K562 (cell line): ENCODE data around the gene ACY1. TPM values are rescaled to one million over a fixed set of nuclear protein-coding genes. Genes with fewer than 3 reads are reported as not detected.

Source experiments
- CAMTA2 ChIP-seq: fragments of 250-450 bp; sonication (Bioruptor Pico); conservative IDR thresholded peaks from 2 replicates; pipeline ENCODE4 v1.5.1; 2022
- CREB1 ChIP-seq, 2 experiments: sonication (generic) in 1 of 2; formaldehyde crosslinking in 1 of 2; IDR thresholded peaks; 2 replicates each; pipeline versions ENCODE4 v1.6.1 to v1.8.0; 2012 to 2022; ENCODE audit warnings: inconsistent platforms in 1 of 2, mild to moderate bottlenecking in 1 of 2, missing genetic modification reagents in 1 of 2, moderate library complexity in 1 of 2
- CREM ChIP-seq: IDR thresholded peaks from 2 replicates; pipeline ENCODE4 v1.6.1; 2014; ENCODE audit warnings: antibody characterized with exemption, low read depth
- CTCF ChIP-seq, 3 experiments: IDR thresholded peaks in 2 of 3; conservative IDR thresholded peaks in 1 of 3; 2 replicates each; pipeline ENCODE4 v1.5.1; 2011 to 2012; ENCODE audit warnings: low read length in 3 of 3, mild to moderate bottlenecking in 3 of 3, control low read depth in 2 of 3, improper control_type of control experiment in 1 of 3, inconsistent platforms in 1 of 3, low read depth in 1 of 3, mixed read lengths in 1 of 3, moderate library complexity in 1 of 3; ENCODE audit not compliant: insufficient read depth in 2 of 3
- CUX1 ChIP-seq: fragments of 200-800 bp; sonication (Bioruptor generic); IDR thresholded peaks from 2 replicates; pipeline ENCODE4 v1.6.1; 2016; ENCODE audit warnings: missing genetic modification characterization, missing compliant biosample characterization
- ETS1 ChIP-seq: conservative IDR thresholded peaks from 2 replicates; pipeline ENCODE4 v1.6.1; 2011; ENCODE audit warnings: low read depth, mild to moderate bottlenecking, low read length; ENCODE audit not compliant: control insufficient read depth
- HDAC1 ChIP-seq, 2 experiments: fragments of 450-650 bp; IDR thresholded peaks; 2 replicates each; pipeline ENCODE4 v1.6.1; 2016 to 2017; ENCODE audit warnings: inconsistent platforms in 1 of 2, mild to moderate bottlenecking in 1 of 2, moderate library complexity in 1 of 2
- HLTF ChIP-seq: fragments of 450-650 bp; IDR thresholded peaks from 2 replicates; pipeline ENCODE4 v1.6.1; 2016
- IRF2 ChIP-seq: sonication (generic); formaldehyde crosslinking; IDR thresholded peaks from 2 replicates; pipeline ENCODE4 v1.8.1; 2022; ENCODE audit warnings: mild to moderate bottlenecking, missing genetic modification reagents
- KAT2B ChIP-seq: IDR thresholded peaks from one replicate; pipeline ENCODE4 v1.6.1; 2012; ENCODE audit warnings: low read depth, mild to moderate bottlenecking, control low read depth, inconsistent platforms, low read length, moderate library complexity
- NFE2L1 ChIP-seq: fragments of 450-650 bp; IDR thresholded peaks from 2 replicates; pipeline ENCODE4 v1.6.1; 2016; ENCODE audit warnings: missing genetic modification characterization, low read depth, mild to moderate bottlenecking, missing compliant biosample characterization, moderate library complexity, borderline replicate concordance
- PHF20 ChIP-seq: fragments of 450-650 bp; IDR thresholded peaks from 2 replicates; pipeline ENCODE4 v1.6.1; 2018; ENCODE audit not compliant: partially characterized antibody
- PHF21A ChIP-seq: fragments of 450-650 bp; IDR thresholded peaks from 2 replicates; pipeline ENCODE4 v1.6.1; 2017; ENCODE audit warnings: low read depth, borderline replicate concordance
- POU5F1 ChIP-seq: fragments of 150-350 bp; IDR thresholded peaks from 2 replicates; pipeline ENCODE4 v1.6.1; 2014; ENCODE audit warnings: borderline replicate concordance, low read length, low read depth, mild to moderate bottlenecking; ENCODE audit not compliant: partially characterized antibody
- RBM34 ChIP-seq: fragments of 200-400 bp; formaldehyde crosslinking; IDR thresholded peaks from 2 replicates; pipeline ENCODE4 v1.6.1; 2018; ENCODE audit warnings: low read length, borderline replicate concordance; ENCODE audit not compliant: insufficient read depth
- SAP30 ChIP-seq: fragments of 200-600 bp; sonication (generic); IDR thresholded peaks from 2 replicates; pipeline ENCODE4 v1.6.1; 2012; ENCODE audit warnings: borderline replicate concordance, low read depth, mild to moderate bottlenecking, moderate library complexity, low read length, control low read depth, inconsistent platforms; ENCODE audit not compliant: insufficient read depth, poor library complexity, severe bottlenecking
- ZNF133 ChIP-seq: fragments of 250-450 bp; sonication (Bioruptor Pico); IDR thresholded peaks from 2 replicates; pipeline ENCODE4 v1.4.0; 2020; ENCODE audit warnings: mild to moderate bottlenecking
- ZNF3 ChIP-seq: fragments of 250-450 bp; sonication (Bioruptor Pico); IDR thresholded peaks from 2 replicates; pipeline ENCODE4 v1.5.0; 2021; ENCODE audit warnings: mild to moderate bottlenecking, moderate library complexity
- ZZZ3 ChIP-seq: fragments of 450-650 bp; IDR thresholded peaks from 2 replicates; pipeline ENCODE4 v1.6.1; 2016; ENCODE audit warnings: antibody characterized with exemption, mild to moderate bottlenecking, moderate library complexity
- polyA plus RNA-seq, 8 experiments: library from polyadenylated mRNA; depleted of rRNA in 4 of 8; stranded (reverse) in 5 of 8; unstranded in 3 of 8; fragments of >200 nt; fragmentation: Nextera tagmentation in 2 of 8; fragmentation: Illumina TruSeq in 1 of 8; extraction: Ambion mirVana in 2 of 8; extraction: Trizol in 1 of 8; gene quantifications; 2 replicates each; pipeline versions ENCODE4 v1.2.1 to v1.2.3, GENCODE V29; 2011 to 2014; ENCODE audit warnings: inconsistent platforms in 1 of 8, missing spikeins in 1 of 8
- total RNA-seq, 7 experiments: library from RNA; depleted of rRNA in 6 of 7; stranded (reverse); fragments of >200 nt in 6 of 7; fragmentation: Illumina TruSeq in 2 of 7; extraction: Trizol in 2 of 7; gene quantifications; 2 replicates each; pipeline versions ENCODE4 v1.2.1 to v1.2.3, GENCODE V29; 2011 to 2021; ENCODE audit warnings: low replicate concordance in 1 of 7

ACY1 gene
- total and polyA plus RNA-seq, 9 of the 15 experiments (the other 6 are each of a cell fraction or from before 2014, with no cell fraction given): 70.7 to 195 (median 123) TPM

DNA sequence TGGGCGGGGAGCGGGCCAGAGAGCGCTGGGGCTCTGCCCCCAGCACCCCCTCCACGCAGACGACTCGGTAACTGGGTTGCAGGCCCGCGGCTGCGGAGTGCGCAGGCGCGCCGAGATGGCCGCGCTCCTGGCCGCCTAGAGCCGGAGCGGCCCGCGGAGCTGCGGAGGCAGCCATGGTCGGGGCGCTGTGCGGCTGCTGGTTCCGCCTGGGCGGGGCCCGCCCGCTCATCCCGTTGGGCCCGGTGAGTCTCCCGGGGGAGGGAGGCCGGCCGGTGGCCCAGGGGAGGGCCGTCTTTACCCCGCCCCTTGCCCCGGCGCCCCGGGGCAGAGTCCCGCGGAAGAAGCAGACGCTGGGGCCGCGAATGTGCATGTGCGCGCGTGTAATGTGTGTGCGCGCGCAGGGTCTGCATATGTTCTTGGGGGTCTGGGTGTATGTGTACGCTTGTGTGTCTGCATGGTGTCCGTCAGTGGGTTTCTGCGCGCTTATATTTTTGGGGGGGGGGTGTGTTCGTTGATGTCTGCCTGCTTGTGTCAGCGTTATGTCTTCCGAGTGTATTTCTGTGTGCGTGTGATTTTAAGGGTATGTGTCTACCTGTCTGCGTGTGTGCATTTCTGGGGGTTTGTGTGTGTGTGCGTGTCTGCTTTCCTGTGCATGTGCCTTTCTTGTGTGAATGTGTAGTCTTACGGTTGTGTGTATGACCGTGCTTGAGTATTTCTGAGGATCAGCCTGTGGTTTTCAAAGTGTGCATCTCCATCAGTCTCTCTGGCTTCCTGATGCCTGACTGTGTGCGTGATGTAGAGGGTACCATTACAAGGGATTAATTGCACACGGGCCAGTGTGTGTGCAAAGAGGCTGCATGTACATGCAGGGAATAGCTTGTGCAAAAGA is 8.1 kb upstream of the ACY1 start, which contains the start of gene ABHD14A (continued):
- TF ChIP-seq KAT2B (no peak), CUX1 (no peak), ZNF133 (CRISPR knock-in tag) (no peak), SAP30 (no peak), CTCF (IDR thresholded peaks at IDR 0.05 in 2 of 3, conservative IDR thresholded peaks at IDR 0.05 in 1 of 3; ENCODE audit: insufficient read depth in 2 of 3, low read depth in 1 of 3, low read length in 3 of 3) (no peak), HDAC1 (IDR thresholded peaks at IDR 0.05) (peak in 1 of 2 experiments; percentile 64; a peak in 2 of 4 replicates), ZZZ3 (no peak), CREB1 (IDR thresholded peaks at IDR 0.05) (no peak), CREB1 (CRISPR knock-in tag; IDR thresholded peaks at IDR 0.05) (no peak), HLTF (peak; percentile 84; the same call in 1 of the 2 replicates), CAMTA2 (CRISPR knock-in tag) (no peak), POU5F1 (no peak), PHF20 (peak; percentile 29), CREM (peak; percentile 2; the same call in 1 of the 2 replicates), ETS1 (0 out of 2 replicates have a peak, but pooled peaks have one; percentile 53), NFE2L1 (tag) (no peak), RBM34 (no peak), PHF21A (0 out of 2 replicates have a peak, but pooled peaks have one; percentile 15), ZNF3 (no peak), IRF2 (no peak)
